ENCODE data around the gene SBK3.
"Not testable (repeated sequence)": the region's sequence is repeated elsewhere in the genome, so short reads cannot be mapped to it uniquely, and the experiment has no call there.

SBK3 gene

GRCh38 chr19:55508120-55508519 is 37.2 kb downstream of the SBK3 start:
- DNase-seq, result no peak

DNA sequence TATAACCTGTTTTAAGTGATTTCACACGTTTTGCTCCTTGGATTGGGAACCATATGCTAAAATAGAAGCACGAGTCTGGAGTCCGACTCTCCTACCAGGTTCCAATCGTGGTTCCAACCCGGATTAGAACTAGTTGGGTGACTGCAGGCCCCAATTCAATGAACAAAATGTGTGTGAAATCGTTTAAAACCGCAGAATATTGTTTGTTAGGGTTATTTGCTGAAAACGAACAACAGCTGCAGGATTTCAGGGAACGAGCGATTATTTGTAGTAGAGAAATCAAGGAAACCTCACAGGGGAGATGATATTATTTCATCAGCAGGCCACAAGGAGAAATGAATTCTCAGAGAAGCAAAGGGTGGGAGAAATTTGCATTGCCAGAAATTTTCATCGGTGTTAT is 40.4 kb downstream of the SBK3 start:
- no peak for DNase-seq

GRCh38 chr19:55504252-55504603 is 41.1 kb downstream of the SBK3 start:
- DNase-seq, result no peak

DNA sequence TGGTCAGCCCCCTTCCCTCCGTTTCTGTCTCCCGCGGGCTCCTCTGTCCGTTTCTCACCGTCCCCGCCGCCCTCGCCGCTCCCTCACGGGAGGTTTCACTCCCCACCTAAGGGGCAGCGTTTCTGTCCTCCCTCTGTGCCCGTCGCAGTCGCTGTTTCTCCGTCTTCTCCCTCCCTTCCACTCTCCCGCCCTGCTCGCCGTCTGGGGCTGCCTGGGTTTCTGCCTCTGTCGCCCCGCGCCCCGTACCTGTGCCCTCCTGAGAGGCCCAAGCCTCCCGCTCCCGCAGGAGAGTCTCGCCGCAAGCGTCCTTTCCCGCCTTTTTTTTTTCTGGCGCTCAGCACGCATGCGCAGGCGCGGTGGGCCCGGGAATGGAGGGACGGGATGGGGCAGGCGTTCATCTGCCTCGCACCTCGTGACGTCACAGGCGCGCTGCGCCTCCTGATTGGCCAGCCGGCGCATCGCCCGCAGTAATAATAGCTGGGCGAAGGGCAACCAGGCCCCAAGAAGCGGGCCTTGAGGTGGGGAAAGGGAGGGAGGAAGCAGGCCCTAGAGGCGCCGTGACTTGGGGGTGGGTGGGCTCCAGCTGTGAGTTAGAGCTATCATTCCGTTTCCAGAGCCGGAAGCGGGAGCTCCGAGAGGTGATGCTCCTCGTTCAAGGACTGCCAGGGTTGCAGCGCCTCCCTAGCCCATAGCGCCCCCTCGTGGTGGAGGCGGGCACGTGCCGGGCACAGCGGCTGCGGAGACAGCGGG is 41.7 kb downstream of the SBK3 start:
- peak; percentile 96 to 98 for DNase-seq

DNA sequence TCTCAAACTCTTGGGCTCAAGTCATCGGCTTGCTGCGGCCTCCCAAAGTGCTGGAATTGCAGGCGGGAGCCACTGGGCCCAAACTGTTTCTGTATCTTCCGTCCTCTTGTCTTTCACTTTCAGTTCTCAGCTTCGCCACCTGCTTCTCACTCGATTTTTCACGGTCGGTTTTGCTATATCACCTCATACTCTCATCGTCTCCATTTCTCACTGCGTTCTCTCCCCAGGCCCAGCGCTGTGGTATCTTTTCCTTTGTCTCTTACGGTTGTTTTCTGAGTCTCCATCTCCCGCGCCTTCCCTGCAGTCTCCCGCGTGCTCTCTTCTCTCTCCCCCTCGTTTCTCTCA is 42.2 kb downstream of the SBK3 start:
- no peak for DNase-seq

DNA sequence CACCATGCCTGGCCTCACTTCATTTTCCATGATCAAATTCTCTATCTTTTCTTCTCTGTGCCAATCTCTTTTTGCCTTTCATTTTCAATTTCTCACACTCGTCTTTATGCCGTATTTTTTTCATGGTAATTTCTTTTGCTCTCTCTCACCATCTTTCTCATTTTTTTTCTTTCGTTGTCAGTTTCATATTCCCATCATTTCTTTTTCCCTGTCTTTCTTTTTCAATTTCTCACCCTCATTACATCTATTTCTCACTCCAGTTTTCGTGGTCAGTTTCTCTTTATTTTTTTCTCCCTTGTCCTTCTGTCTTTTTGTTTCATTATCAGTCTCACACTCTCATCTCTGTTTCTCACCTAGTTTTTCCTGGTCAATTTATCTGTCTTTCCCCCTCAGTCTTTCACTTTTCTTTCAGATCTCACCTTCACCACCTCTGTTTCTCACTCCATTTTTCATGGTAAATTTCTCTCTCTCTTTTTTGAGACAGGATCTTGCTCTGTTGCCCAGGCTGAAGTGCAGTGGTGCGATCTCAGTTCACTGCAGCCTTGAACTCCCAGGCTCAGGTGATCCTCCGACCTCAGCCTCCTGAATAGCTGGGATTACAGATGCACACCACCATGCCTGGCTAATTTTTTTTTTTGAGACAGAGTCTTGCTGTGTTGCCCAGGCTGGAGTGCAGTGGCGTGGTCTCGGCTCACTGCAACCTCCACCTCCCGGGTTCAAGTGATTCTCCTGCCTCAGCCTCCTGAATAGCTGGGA is 43.0 kb downstream of the SBK3 start:
- no peak for DNase-seq

- DNase-seq, result no peak
Measured at GRCh38 chr19:55500368-55500952, 44.9 kb downstream of the SBK3 start.

- DNase-seq, result no peak
Measured at GRCh38 chr19:55498246-55498840, 47.0 kb downstream of the SBK3 start.

DNA sequence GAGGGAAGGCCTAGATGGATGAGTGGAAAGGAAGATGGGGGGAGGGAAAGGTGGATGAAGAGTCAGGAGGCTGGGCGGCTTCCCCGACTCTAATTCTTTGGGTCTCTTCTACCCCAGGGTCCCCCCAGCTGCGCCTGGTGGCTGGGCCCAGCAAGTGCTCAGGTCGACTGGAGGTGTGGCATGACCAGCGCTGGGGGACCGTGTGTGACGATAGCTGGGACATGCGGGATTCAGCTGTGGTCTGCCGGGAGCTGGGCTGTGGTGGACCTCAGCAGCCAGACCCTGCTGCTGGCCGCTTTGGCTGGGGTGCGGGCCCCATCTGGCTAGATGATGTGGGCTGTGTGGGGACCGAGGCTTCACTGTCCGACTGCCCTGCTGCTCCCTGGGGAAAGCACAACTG is 47.6 kb downstream of the SBK3 start:
- DNase-seq, result no peak

DNA sequence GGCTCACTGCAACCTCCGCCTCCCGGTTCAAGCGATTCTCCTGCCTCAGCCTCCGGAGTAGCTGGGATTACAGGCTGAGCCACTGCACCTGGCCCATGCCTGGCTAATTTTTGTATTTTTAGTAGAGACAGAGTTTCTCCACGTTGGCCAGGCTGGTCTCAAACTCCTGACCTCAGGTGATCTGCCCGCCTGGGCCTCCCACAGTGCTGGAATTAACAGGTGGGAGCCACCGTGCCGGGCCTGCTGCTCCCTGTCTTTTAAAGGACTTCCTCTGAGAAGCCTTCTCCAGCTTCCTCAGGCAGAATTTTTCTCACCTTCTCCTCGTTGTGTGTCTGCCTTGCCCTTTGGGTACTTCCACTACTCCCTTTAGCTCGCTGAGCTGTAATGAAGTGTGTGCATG is 48.5 kb downstream of the SBK3 start:
- DNase-seq, result not testable (repeated sequence)

GRCh38 chr19:55495646-55496349 is 49.5 kb downstream of the SBK3 start:
- DNase-seq, result no peak

GRCh38 chr19:55494172-55494761 is 51.1 kb downstream of the SBK3 start:
- DNase-seq, result no peak

GRCh38 chr19:55493645-55494171 is 51.6 kb downstream of the SBK3 start:
- no peak for DNase-seq

- no peak for DNase-seq
Measured at GRCh38 chr19:55493052-55493644, 52.2 kb downstream of the SBK3 start.

GRCh38 chr19:55492362-55492944 is 52.9 kb downstream of the SBK3 start:
- peak in 1 of 2 experiments; percentile 26 for DNase-seq

DNA sequence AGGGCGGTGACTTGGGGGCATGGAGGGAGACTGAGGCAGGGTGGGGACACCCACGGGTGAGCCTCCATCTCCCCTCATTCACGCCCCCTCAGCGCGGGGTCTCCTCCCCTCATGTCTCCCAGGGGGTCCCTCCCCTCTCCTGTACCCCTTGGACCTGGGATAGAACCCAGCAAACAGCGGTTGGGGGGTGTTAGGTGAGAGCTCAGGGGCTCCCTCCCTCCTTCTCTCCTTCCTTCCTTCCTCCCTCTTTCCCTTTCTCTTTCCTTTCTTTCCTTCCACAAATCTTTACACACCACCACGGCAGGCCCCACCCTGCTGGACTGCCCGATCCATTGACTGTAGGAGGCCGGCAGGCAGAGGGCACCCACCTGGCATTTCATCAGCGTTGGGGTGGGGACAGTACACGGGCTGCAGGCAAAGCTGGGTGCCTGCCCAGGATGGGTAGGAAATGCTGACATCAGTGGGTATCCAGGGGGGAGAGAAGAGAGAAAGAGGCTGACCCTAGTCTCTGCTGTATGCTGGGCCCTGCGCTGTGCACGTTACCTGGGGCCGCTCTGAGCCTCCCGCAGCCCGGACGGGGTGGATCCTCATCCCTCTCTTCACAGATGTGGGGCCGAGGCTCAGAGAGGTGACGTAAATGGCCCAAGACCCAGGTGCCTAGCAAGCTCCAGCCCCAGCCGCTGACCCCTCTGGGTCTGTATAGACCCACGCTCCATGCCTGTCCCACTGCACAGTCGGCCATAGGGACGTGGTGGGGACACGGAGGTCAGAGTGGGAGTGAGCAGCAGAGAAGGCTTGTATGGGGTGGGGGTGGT is 53.6 kb downstream of the SBK3 start:
- DNase-seq, result no peak
